ENCODE measurements around the gene SPINK2. TPM values are rescaled to one million over a fixed set of nuclear protein-coding genes. Genes with fewer than 3 reads are reported as not detected.

The SPINK2 gene
- total RNA-seq, 2 donors from 2014 or later = not detected

GRCh38 chr4:56823933-56824600, 2.6 kb upstream of the SPINK2 start:
- no peak overlapping the region for H3K27ac Mint-ChIP-seq
- no peaks in the 10 kb centered on the region for H3K4me1 Mint-ChIP-seq
- H3K4me3 Mint-ChIP-seq = no peak overlapping the region
- no peak for ATAC-seq (replicated peaks)
- H3K9me3 Mint-ChIP-seq = no peaks in the 10 kb centered on the region
- peaks cover 6% of the 10 kb centered on the region for H3K27me3 Mint-ChIP-seq
- H3K36me3 Mint-ChIP-seq (ENCODE audit: low read depth) = no peaks in the 10 kb centered on the region

- ATAC-seq (replicated peaks) = no peak
Measured at GRCh38 chr4:56818797-56819196, 2.7 kb downstream of the SPINK2 start.

DNA sequence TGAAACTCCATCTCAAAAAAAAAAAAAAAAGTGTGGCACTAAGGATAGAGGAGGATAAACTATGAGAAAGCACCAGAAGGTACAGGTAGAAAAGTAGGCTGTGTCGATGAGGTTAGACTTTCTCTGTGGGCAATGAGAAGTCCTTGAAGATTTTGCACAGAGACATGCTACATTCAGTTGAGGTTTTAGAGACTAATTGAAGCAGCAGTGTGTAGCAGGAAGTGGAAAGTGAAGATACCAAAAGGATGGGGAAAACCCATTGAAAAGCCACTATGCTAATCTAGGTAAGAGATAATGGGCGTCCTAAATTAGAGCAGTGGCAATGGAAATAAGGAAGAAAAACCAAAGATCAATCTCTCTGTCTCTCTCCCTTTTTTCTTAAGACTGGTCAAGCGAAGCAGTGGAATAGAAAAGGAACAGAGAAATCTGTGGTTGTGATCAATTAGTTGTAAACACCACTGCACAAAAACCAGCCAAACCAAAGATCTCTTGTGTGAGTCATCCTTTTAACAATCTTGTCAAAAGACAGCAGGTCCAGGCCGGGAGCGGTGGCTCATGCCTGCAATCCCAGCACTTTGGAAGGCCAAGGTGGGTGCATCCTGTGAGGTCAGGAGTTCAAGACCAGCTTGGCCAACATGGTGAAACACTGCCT, 3.5 kb downstream of the SPINK2 start:
- H3K4me3 Mint-ChIP-seq = peak overlapping the region; percentile 5
- peaks cover 6% of the 10 kb centered on the region for H3K27me3 Mint-ChIP-seq
- H3K36me3 Mint-ChIP-seq (ENCODE audit: low read depth) = no peaks in the 10 kb centered on the region
- no peaks in the 10 kb centered on the region for H3K9me3 Mint-ChIP-seq
- H3K4me1 Mint-ChIP-seq = peaks cover 5% of the 10 kb centered on the region
- ATAC-seq (replicated peaks) = peak; percentile 88
- H3K27ac Mint-ChIP-seq = peak overlapping the region; percentile 6

More at GRCh38 chr4:56818797-56819196, 2.7 kb downstream of the SPINK2 start:
- Mint-ChIP-seq H3K27me3 (peaks cover 6% of the 10 kb centered on the region), H3K36me3 (ENCODE audit: low read depth) (no peaks in the 10 kb centered on the region), H3K4me1 (peaks cover 5% of the 10 kb centered on the region), H3K9me3 (no peaks in the 10 kb centered on the region), H3K27ac (no peak overlapping the region), H3K4me3 (no peak overlapping the region)

GRCh38 chr4:56806666-56807065, 14.8 kb downstream of the SPINK2 start:
- H3K27ac Mint-ChIP-seq = no peak overlapping the region
- H3K4me1 Mint-ChIP-seq = peaks cover 5% of the 10 kb centered on the region
- no peaks in the 10 kb centered on the region for H3K27me3 Mint-ChIP-seq
- no peak overlapping the region for H3K4me3 Mint-ChIP-seq
- H3K9me3 Mint-ChIP-seq = no peaks in the 10 kb centered on the region
- ATAC-seq (replicated peaks) = no peak
- no peaks in the 10 kb centered on the region for H3K36me3 Mint-ChIP-seq (ENCODE audit: low read depth)

DNA sequence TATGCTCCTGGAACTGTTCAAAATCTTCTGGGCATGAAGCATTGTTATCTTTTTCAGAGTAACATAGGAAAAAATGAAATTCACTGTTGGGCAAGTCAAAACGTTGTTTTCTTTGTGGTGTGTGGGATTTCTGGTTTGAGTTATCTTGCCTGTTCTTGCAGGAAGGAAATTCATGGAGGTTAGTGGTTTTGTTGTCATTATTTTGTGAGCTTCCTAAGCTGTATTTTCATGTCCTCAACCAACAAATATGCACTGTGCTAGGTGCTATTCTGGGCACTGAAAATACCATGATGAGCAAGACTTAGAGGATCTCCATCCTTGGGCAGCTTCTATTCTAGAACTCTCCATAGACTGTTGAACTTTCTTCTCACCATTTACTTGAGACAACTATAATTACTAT, 16.9 kb downstream of the SPINK2 start:
- H3K36me3 Mint-ChIP-seq (ENCODE audit: low read depth) = no peaks in the 10 kb centered on the region
- ATAC-seq (replicated peaks) = peak; percentile 77
- H3K4me1 Mint-ChIP-seq = peaks cover 5% of the 10 kb centered on the region
- H3K4me3 Mint-ChIP-seq = peak overlapping the region; percentile 31
- no peaks in the 10 kb centered on the region for H3K27me3 Mint-ChIP-seq
- H3K27ac Mint-ChIP-seq = no peak overlapping the region
- no peaks in the 10 kb centered on the region for H3K9me3 Mint-ChIP-seq

GRCh38 chr4:56803471-56803870, 18.0 kb downstream of the SPINK2 start:
- peaks cover 5% of the 10 kb centered on the region for H3K4me1 Mint-ChIP-seq
- no peak for ATAC-seq (replicated peaks)
- no peaks in the 10 kb centered on the region for H3K36me3 Mint-ChIP-seq (ENCODE audit: low read depth)
- H3K27me3 Mint-ChIP-seq = no peaks in the 10 kb centered on the region
- no peak overlapping the region for H3K4me3 Mint-ChIP-seq
- no peaks in the 10 kb centered on the region for H3K9me3 Mint-ChIP-seq
- no peak overlapping the region for H3K27ac Mint-ChIP-seq

- H3K36me3 Mint-ChIP-seq (ENCODE audit: low read depth) = no peaks in the 10 kb centered on the region
- H3K4me1 Mint-ChIP-seq = peaks cover 5% of the 10 kb centered on the region
- ATAC-seq (replicated peaks) = peak; percentile 92
Measured at GRCh38 chr4:56799824-56800756, 21.4 kb downstream of the SPINK2 start.

DNA sequence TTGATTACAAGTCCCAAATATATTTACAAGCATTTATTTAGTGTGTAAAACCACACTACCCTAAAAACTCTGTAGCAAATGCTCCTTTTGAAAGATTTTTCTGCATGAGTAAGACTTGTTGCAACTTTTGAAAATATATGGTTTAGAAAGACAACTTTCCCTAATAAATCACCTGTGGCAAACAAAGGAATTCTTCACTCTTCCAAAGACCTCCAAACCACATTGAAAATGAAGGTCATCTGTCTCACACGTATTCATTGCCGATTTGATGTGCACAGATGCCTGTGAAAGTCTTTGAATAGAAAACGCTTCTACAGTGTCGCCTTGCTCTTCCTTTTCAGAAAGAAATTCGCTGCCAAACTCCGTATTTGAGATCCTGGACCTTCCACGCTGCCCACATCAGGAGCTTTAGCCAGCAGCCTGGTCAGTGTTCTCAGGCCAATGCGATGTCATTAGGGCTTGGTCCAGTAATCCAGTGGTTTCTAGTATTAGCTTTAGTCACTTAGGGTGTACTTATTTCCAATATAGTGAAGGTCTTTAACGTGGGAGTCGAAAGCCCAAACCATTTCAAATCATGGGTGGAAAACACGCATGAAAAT, 22.2 kb downstream of the SPINK2 start:
- Mint-ChIP-seq H3K27ac (no peak overlapping the region), H3K4me3 (peak overlapping the region; percentile 89), H3K9me3 (no peaks in the 10 kb centered on the region), H3K27me3 (no peaks in the 10 kb centered on the region), H3K36me3 (ENCODE audit: low read depth) (no peaks in the 10 kb centered on the region), H3K4me1 (no peaks in the 10 kb centered on the region)
- ATAC-seq (replicated peaks) = no peak

More at GRCh38 chr4:56799824-56800756, 21.4 kb downstream of the SPINK2 start:
- peak overlapping the region; percentile 89 for H3K4me3 Mint-ChIP-seq
- H3K27me3 Mint-ChIP-seq = no peaks in the 10 kb centered on the region
- no peaks in the 10 kb centered on the region for H3K9me3 Mint-ChIP-seq
- peak overlapping the region; percentile 42 for H3K27ac Mint-ChIP-seq

DNA sequence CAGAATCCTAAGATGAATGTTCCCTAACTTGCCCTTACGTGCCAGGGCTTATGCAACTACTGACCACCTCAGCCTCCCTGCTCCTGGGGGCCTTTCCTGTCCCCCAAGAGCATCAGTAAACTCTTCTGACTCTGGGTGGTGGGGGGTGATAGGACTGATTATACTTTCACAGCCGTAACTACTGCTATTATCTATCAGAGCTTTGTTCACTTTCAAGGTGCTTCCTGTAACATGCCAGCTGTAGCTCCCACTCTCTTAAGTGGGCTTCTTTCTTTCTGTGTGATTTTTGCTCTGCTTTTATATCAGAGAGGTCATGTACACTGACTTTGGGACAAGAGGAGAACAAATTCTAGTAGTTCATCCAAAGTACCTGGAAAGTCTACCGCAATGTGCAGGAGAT, 25.3 kb downstream of the SPINK2 start:
- ATAC-seq (replicated peaks) = no peak
- H3K9me3 Mint-ChIP-seq = no peaks in the 10 kb centered on the region
- no peaks in the 10 kb centered on the region for H3K4me1 Mint-ChIP-seq
- H3K4me3 Mint-ChIP-seq = no peak overlapping the region
- H3K27ac Mint-ChIP-seq = no peak overlapping the region
- H3K36me3 Mint-ChIP-seq (ENCODE audit: low read depth) = no peaks in the 10 kb centered on the region
- H3K27me3 Mint-ChIP-seq = no peaks in the 10 kb centered on the region

GRCh38 chr4:56791316-56791715, 30.2 kb downstream of the SPINK2 start:
- Mint-ChIP-seq H3K4me3 (no peak overlapping the region), H3K36me3 (ENCODE audit: low read depth) (no peaks in the 10 kb centered on the region), H3K27me3 (no peaks in the 10 kb centered on the region), H3K4me1 (no peaks in the 10 kb centered on the region), H3K9me3 (no peaks in the 10 kb centered on the region), H3K27ac (no peak overlapping the region)
- no peak for ATAC-seq (replicated peaks)

DNA sequence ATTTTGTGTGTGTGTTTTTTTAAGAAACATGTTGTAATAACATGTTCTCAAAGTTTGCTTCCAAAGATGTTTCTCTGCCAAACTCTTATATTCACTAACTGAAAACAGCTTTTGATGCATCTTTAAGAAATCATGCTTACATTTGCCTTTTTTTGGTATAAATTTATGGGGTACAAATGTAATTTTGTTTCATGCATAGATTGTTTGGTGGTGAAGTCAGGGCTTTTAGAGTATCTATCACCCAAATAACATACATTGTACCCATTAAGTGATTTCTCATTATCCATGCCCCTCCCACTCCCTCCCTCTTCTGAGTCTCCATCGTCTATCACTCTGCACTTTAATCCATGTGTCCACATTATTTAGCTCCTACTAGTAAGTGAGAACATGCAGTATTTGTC, 30.8 kb downstream of the SPINK2 start:
- Mint-ChIP-seq H3K4me1 (no peaks in the 10 kb centered on the region), H3K27me3 (no peaks in the 10 kb centered on the region), H3K36me3 (ENCODE audit: low read depth) (no peaks in the 10 kb centered on the region), H3K27ac (no peak overlapping the region), H3K4me3 (no peak overlapping the region), H3K9me3 (no peaks in the 10 kb centered on the region)
- ATAC-seq (replicated peaks) = no peak

DNA sequence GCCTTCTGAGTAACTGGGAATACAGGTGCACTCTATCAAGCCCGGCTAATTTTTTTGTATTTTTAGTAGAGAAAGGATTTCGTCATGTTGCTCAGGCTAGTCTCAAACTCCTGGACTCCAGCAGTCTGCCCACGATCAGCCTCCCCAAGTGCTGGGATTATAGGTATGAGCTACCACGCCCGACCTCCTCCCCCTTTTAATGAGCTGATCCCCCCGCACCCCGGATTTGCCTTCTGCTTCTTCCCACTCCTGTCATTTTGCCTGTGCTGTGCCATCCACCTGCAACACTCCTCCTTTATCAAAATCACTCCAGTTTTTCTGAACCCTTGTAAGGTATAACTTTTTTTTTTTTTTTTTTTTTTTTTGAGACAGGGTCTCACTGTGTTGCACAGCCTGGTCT, 33.4 kb downstream of the SPINK2 start:
- no peak overlapping the region for H3K27ac Mint-ChIP-seq
- H3K9me3 Mint-ChIP-seq = no peaks in the 10 kb centered on the region
- no peaks in the 10 kb centered on the region for H3K4me1 Mint-ChIP-seq
- no peak for ATAC-seq (replicated peaks)
- no peak overlapping the region for H3K4me3 Mint-ChIP-seq
- H3K36me3 Mint-ChIP-seq (ENCODE audit: low read depth) = no peaks in the 10 kb centered on the region
- no peaks in the 10 kb centered on the region for H3K27me3 Mint-ChIP-seq

- H3K36me3 Mint-ChIP-seq (ENCODE audit: low read depth) = no peaks in the 10 kb centered on the region
Measured at GRCh38 chr4:56787380-56787779, 34.1 kb downstream of the SPINK2 start.

DNA sequence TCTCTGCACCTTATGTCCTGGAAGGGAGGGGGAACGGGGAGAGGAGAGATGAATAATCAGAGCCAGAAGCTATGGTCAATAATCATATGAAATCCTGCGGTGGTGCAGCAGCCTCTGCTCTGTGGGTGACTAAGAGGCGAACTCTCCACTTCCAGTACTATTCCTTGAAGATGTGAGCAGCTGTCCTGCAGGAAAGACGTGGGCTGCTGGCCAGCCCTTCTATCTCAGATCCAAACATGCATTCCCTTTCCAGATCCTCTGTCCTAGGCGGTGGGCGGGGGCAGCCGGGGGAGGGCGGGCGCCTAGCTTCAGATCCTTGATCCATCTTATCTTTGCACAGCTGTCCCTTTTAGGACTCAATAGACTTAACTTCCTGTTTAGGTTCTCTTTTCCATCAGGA, 34.5 kb downstream of the SPINK2 start:
- H3K4me3 Mint-ChIP-seq = no peak overlapping the region
- ATAC-seq (replicated peaks) = no peak

More at GRCh38 chr4:56787380-56787779, 34.1 kb downstream of the SPINK2 start:
- H3K27ac Mint-ChIP-seq = no peak overlapping the region
- no peak overlapping the region for H3K4me3 Mint-ChIP-seq
- H3K9me3 Mint-ChIP-seq = no peaks in the 10 kb centered on the region
- ATAC-seq (replicated peaks) = no peak
- no peaks in the 10 kb centered on the region for H3K27me3 Mint-ChIP-seq
- no peaks in the 10 kb centered on the region for H3K4me1 Mint-ChIP-seq

More for the DNA sequence above, 34.5 kb downstream of the SPINK2 start:
- Mint-ChIP-seq H3K36me3 (ENCODE audit: low read depth) (no peaks in the 10 kb centered on the region), H3K27me3 (no peaks in the 10 kb centered on the region), H3K27ac (no peak overlapping the region), H3K4me1 (no peaks in the 10 kb centered on the region), H3K9me3 (no peaks in the 10 kb centered on the region)

All from activated T-helper 17 cell treated with anti-CD3 and anti-CD28 coated beads, Interleukin-2, amount 50 U/mL, for 72 hours (primary cell).